Lower lobe of right lung (tissue), 2 donors: ENCODE results near the gene ATP6V1G1. TPM values are rescaled to one million over a fixed set of nuclear protein-coding genes. Genes with fewer than 3 reads are reported as not detected.

Experiments
- ATAC-seq, 2 donors: fragments of 200-7000 bp; cut with Tn5 transposase; one replicate each; pipeline ENCODE4 v1.9.1; 2020 to 2022; ENCODE audit warnings: mild to moderate bottlenecking in 2 of 2, moderate library complexity in 2 of 2
- DNase-seq: peaks from one replicate; pipeline ENCODE4 v3.0.0-alpha.2; 2020
- H3K27ac ChIP-seq: fragments of 200-600 bp; one replicate; pipeline ENCODE4 v1.8.0; 2022
- H3K27me3 ChIP-seq: fragments of 200-600 bp; one replicate; pipeline ENCODE4 v1.8.0; 2022; ENCODE audit warnings: low read depth
- H3K36me3 ChIP-seq: fragments of 200-600 bp; one replicate; pipeline ENCODE4 v1.8.0; 2022; ENCODE audit warnings: mild to moderate bottlenecking
- H3K4me1 ChIP-seq: fragments of 200-600 bp; one replicate; pipeline ENCODE4 v1.8.0; 2022
- H3K4me3 ChIP-seq: fragments of 200-600 bp; one replicate; pipeline ENCODE4 v1.8.0; 2022; ENCODE audit warnings: mild to moderate bottlenecking
- H3K9me3 ChIP-seq: fragments of 200-600 bp; one replicate; pipeline ENCODE4 v1.8.0; 2022
- CTCF ChIP-seq: fragments of 200-600 bp; IDR thresholded peaks from one replicate; pipeline ENCODE4 v1.8.0; 2022; ENCODE audit warnings: antibody characterized with exemption, mild to moderate bottlenecking
- intact Hi-C: fragments of 100-400 bp; cut with DNase I; formaldehyde crosslinking; loops from one replicate; pipeline ENCODE4 v1.11.0; 2022
- total RNA-seq: library from RNA; stranded (reverse); fragmentation: NEBNext Ultra II Directional; extraction: Animal tissue kit (Norgen Biotek cat#: 25700); gene quantifications from one replicate; pipeline ENCODE4 v1.2.1, GENCODE V29; 2021
- donor health status: DM: no; HTN: yes; CAD: no; lungs with severe emphysema.

ATP6V1G1 gene
- total RNA-seq, 1 donor from 2014 or later, result 104 TPM

- no peak for TF ChIP-seq CTCF
- Histone ChIP-seq H3K9me3 (no peaks in the 10 kb centered on the region), H3K27ac (no peak overlapping the region), H3K4me3 (no peak overlapping the region), H3K4me1 (peaks cover 1% of the 10 kb centered on the region), H3K36me3 (no peaks in the 10 kb centered on the region), H3K27me3 (no peaks in the 10 kb centered on the region)
- intact Hi-C loops, result no loop called here
- DNase-seq (no peak), ATAC-seq (no peak)
Observed at GRCh38 chr9:114583371-114584155, 4.0 kb upstream of the ATP6V1G1 start.

- no peaks in the 10 kb centered on the region for H3K27me3 ChIP-seq
- no peaks in the 10 kb centered on the region for H3K9me3 ChIP-seq
- peaks cover 48% of the 10 kb centered on the region for H3K4me1 ChIP-seq
- peaks cover 13% of the 10 kb centered on the region for H3K36me3 ChIP-seq
- no peak for TF ChIP-seq CTCF
- no peak for DNase-seq
- peak overlapping the region; percentile 97 for H3K4me3 ChIP-seq
- H3K27ac ChIP-seq, result peak overlapping the region; percentile 96
- peak; percentile 4 to 25 for ATAC-seq
- intact Hi-C loops, result no loop called here
Observed at GRCh38 chr9:114588210-114588609, 641 bp downstream of the ATP6V1G1 start.

DNA sequence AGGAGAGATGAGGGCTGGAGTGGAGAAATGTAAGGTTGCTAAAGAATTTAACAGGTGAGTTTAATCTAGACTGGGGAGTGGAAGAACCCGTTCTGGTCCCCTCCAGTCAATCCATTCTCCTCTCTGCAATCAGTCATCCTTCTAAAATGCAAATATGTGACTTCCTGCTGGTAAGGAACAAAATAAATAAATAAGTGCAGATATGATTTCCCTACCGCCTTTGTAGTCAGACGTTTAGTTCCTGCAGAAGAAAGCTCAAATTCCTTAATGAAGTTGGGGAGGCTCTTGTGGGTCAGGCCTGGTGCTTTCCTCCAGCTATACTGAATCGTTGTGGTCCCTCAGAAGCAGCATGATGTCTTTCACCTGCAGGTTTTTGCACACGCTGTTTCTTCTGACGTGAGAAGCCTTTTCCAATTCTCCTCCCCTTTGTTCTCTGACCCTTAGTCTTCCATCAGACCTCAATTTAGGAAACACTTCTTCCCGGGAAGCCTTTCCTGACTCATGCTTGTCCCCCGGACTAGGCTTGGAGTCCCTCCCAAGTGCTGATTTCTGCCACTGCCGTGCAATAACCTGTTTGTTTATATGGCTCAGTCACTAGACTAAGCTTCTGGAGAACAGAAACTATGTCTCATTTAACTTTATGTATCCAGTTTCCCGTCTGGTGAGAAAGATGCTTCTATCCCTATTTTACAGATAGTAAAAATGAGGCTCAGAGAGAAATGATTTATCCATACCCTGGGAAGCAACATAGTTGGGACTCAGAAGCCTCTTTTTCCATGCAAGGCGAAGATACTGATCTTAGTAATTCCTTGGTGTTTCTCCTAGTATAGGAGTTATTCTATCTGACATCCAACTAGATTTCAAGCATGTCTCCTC is 1.3 kb downstream of the ATP6V1G1 start:
- peak in 1 of 2 donors; percentile 3 for ATAC-seq
- intact Hi-C loops, result no loop called here
- peak overlapping the region; percentile 96 for H3K27ac ChIP-seq

GRCh38 chr9:114590328-114590727 is 2.8 kb downstream of the ATP6V1G1 start:
- H3K4me1 ChIP-seq, result peaks cover 51% of the 10 kb centered on the region
- TF ChIP-seq CTCF, result no peak
- intact Hi-C loops, result no loop called here
- peaks cover 34% of the 10 kb centered on the region for H3K36me3 ChIP-seq
- ATAC-seq, result no peak
- no peaks in the 10 kb centered on the region for H3K27me3 ChIP-seq
- no peak overlapping the region for H3K4me3 ChIP-seq
- no peak overlapping the region for H3K27ac ChIP-seq
- no peaks in the 10 kb centered on the region for H3K9me3 ChIP-seq
- DNase-seq, result no peak

More for the DNA sequence above, 1.3 kb downstream of the ATP6V1G1 start:
- Histone ChIP-seq H3K36me3 (peaks cover 20% of the 10 kb centered on the region), H3K9me3 (no peaks in the 10 kb centered on the region), H3K4me1 (peaks cover 51% of the 10 kb centered on the region), H3K4me3 (peak overlapping the region; percentile 97), H3K27me3 (no peaks in the 10 kb centered on the region)
- no peak for DNase-seq
- no peak for TF ChIP-seq CTCF

DNA sequence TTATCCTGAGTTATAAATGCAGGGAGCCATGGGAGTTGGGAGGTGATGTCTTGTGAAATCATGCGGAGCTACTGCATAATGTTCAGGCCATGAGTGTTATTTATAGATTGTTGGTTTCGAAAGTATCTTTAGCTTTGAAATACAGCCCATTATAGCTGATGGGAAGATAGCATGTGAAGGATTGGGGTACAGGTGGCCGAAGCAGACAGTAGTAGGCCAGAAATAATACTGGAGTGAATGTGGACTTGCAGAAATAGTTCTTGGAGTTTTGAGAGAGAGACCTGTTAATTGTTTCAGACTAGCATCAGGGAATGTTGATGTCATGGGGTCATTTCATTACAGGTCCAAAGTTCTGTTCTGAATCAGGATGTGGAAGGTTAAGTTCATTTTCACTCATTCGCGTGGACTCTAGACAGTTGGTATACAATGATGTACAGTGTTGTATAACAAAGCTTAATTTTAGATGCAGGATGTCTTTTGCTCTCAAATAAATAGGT is 3.8 kb downstream of the ATP6V1G1 start:
- no peaks in the 10 kb centered on the region for H3K27me3 ChIP-seq
- no peak for DNase-seq

More for the DNA sequence above, 3.8 kb downstream of the ATP6V1G1 start:
- peak overlapping the region; percentile 13 for H3K4me3 ChIP-seq
- peak overlapping the region; percentile 46 for H3K27ac ChIP-seq
- intact Hi-C loops, result no loop called here
- no peaks in the 10 kb centered on the region for H3K9me3 ChIP-seq
- no peak for ATAC-seq
- H3K36me3 ChIP-seq, result peaks cover 44% of the 10 kb centered on the region
- H3K4me1 ChIP-seq, result peaks cover 51% of the 10 kb centered on the region
- no peak for TF ChIP-seq CTCF
